Stimulated activated CD8-positive, alpha-beta memory T cell treated with anti-CD3 and anti-CD28 coated beads, Interleukin-2, amount 100 ng/mL, for 1 hour (primary cell): ENCODE results near the gene ZNF804A.
"Not testable (repeated sequence)": the region's sequence is repeated elsewhere in the genome, so short reads cannot be mapped to it uniquely, and the experiment has no call there.

Experiments
- DNase-seq, 2 donors: peaks; one replicate each; pipeline ENCODE4 v3.0.0-alpha.2; 2020; ENCODE audit warnings: low read depth in 2 of 2

Gene ZNF804A

GRCh38 chr2:184727813-184728212 is 129.5 kb downstream of the ZNF804A start:
- no peak for DNase-seq

GRCh38 chr2:184728411-184728810 is 130.1 kb downstream of the ZNF804A start:
- DNase-seq, result no peak

GRCh38 chr2:184729581-184729980 is 131.3 kb downstream of the ZNF804A start:
- DNase-seq, result no peak

- no peak for DNase-seq
Measured at GRCh38 chr2:184730288-184730687, 132.0 kb downstream of the ZNF804A start.

DNA sequence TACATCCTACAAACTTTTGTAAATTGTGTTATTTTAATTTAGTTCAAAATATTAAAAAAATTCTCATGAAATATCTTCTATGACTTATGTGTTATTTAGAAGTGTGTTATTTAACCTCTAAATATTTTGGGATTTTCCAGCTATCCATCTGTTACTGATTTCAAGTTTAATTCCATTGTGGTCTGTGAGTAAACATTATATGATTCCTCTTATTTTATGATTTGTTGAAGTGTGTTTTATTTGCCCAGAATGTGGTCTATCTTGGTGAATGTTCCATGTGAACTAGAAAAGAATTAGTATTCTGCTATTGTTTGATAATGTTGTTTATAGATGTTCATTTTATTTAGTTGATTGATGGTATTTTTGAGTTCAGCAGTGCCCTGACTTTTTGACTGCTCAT is 136.0 kb downstream of the ZNF804A start:
- no peak for DNase-seq

- DNase-seq, result no peak
Measured at GRCh38 chr2:184735611-184736010, 137.3 kb downstream of the ZNF804A start.

- no peak for DNase-seq
Measured at GRCh38 chr2:184743096-184743495, 144.8 kb downstream of the ZNF804A start.

GRCh38 chr2:184756161-184756560 is 157.8 kb downstream of the ZNF804A start:
- no peak for DNase-seq

DNA sequence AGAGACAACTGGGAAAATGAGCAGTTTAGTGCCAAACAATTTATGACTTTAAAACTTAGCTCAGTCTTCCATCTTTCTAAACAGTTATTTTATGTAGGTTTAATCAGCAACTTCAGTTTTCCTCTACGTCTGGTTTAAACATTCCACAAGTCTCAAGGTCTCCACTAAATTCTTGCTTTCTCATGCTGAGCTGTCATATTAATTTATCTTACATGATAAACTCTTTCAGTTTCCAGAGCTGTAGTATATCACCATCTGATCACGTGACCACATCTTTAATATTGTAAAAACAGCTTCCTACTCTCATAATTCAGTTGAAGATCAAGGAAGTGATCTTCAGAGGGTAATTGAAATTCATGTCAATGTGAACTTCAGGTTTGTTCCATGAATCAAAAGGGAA is 158.6 kb downstream of the ZNF804A start:
- DNase-seq, result no peak

DNA sequence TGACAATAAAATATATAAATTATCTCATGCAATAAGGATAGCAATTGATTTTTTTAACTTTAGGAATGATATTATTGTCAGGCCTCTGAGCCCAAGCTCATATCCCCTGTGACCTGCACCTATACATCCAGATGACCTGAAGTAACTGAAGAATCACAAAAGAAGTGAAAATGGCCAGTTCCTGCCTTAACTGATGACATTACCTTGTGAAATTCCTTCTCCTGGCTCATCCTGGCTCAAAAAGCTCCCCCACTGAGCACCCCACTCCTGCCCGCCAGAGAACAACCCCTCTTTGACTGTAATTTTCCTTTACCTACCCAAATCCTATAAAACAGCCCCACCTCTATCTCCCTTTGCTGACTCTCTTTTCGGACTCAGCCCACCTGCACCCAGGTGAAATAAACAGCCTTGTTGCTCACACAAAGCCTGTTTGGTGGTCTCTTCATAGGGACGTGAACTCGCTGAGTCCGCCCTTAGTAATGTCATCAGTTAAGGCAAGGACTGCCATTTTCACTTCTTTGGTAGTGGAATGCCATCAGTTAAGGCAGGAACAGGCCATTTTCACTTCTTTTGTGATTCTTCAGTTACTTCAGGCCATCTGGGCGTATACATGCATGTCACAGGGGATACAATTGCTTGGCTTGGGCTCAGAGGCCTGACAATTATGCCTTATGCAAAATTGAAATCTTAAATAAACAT is 161.4 kb downstream of the ZNF804A start:
- not testable (repeated sequence) for DNase-seq

DNA sequence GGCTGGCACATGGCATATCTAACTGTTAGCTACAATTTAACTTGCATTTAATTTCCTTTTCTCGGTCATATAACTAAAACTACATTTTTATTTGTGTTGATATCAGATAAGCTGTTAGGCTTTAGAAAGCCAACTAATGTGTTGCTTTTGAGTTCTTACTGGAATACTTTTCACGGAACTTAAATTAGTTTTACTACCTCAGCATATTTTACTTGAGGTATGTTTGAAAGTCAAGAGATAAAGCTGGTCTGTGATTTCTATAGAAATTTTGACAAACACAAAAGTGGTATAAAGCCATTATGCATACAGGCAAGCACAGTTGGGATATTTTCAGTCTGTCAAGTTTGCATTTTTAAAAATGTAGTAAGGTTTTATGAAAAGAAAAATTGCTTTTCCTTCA is 162.6 kb downstream of the ZNF804A start:
- no peak for DNase-seq

DNA sequence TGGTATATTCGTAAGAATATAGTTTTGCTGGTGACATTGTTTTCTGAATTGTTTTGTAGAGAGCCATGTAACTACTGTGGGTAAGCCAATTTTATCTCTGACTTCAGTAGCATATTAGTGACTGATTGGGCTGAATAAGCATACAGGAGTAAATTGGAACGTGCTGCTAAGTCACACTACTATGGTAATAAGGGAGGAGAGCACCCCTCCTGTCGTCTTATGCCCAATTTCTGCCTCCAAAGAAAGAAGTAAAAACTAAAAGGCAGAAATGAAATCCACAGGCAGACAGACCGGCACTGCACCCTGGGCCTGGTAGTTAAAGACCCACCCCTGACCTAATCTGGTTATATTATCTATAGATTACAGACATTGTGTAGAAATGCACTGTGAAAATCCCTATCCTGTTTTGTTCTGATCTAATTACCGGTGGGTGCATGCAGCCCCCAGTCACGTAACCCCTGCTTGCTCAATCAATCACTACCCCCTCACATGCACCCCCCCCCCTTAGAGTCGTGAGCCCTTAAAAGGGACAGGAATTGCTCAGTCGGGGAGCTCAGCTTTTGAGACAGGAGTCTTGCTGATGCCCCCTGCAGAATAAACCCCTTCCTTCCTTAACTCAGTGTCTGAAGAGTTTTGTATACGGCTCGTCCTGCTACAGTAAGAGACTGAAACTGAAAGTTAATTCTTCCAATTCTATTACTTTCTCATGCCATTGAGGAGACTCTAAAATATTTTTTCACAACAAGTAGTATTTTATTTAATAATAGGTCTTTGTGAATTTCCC is 167.0 kb downstream of the ZNF804A start:
- DNase-seq, result no peak

DNA sequence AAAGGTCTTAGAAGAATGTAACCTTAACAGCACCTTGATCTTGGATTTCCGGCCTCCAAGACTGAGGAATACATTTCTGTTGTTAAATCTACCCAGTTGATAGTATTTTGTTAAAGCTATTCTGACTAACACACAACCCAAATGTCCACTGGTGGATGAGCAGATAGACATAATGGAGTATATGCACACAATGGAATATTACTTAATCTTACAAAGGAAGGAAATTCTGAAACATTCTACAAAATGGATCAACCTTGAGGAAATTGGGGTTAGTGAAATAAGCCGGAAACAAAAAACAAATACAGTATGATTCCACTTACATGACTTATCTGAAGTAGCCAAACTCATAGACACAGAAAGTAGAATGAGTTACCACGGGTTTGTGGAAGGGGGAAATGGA is 168.7 kb downstream of the ZNF804A start:
- no peak for DNase-seq

DNA sequence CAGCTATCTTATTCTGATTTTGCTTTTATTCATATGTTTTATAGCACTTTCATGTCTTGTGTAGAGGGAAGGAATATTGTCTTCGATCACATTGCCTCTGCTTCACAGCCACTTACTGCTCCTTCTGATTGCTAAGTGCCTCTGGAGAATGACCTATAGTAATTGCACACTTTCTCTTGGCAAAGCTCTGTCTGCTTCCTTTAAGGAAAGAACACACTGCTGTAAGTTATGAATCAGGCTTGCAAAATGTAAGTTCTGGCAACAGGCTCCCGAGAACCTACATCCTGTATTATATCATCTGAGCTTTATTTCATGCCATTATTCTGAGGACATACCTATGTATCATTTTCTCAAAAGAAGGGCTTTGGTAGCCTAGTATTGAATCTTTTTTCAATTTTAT is 170.7 kb downstream of the ZNF804A start:
- DNase-seq, result no peak

GRCh38 chr2:184769686-184770085 is 171.4 kb downstream of the ZNF804A start:
- DNase-seq, result no peak

- DNase-seq, result no peak
Measured at GRCh38 chr2:184779777-184780176, 181.4 kb downstream of the ZNF804A start.

GRCh38 chr2:184780384-184780783 is 182.1 kb downstream of the ZNF804A start:
- no peak for DNase-seq

- no peak for DNase-seq
Measured at GRCh38 chr2:184780944-184781343, 182.6 kb downstream of the ZNF804A start.

DNA sequence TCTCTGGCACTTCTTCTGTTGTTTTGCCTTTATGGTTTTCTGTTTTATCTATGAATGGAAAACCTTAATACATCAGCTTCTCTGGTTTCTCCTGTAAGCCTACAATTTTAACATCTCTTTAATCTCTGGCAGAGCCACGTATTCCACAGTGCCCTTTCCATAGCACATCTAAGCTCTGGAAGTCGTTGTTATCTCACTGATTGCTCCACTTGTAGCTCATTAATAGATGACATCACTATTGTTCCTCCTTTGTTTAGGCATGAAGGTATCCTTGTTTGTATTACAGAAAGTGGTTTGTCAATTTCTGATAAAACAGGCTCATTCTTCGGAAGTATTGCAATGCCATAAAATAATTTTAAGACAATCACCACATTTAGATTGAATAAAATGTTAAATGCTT is 185.2 kb downstream of the ZNF804A start:
- DNase-seq, result no peak

DNA sequence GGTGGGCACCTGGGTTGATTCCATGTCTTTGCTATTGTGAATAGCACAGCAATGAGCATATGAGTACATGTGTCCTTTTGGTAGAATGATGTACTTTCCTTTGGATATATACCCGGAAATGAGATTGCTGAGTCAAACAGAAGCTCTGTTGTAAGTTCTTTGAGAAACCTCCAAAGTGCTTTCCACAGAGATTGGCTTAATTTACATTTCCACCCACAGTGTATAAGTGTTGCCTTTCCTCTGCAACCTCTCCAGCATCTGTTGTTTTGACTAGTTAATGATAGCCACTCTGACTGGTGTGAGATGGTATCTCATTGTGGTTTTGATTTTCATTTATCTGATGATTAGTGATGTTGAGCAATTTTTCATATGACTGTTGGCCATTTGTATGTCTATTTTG is 194.8 kb downstream of the ZNF804A start:
- DNase-seq, result no peak

- DNase-seq, result no peak
Measured at GRCh38 chr2:184799379-184799778, 201.1 kb downstream of the ZNF804A start.

- DNase-seq, result no peak
Measured at GRCh38 chr2:184814421-184814820, 216.1 kb downstream of the ZNF804A start.

- DNase-seq, result no peak
Measured at GRCh38 chr2:184815824-184816223, 217.5 kb downstream of the ZNF804A start.
